Right lobe of liver (tissue), 6 donors: ENCODE measurements around the gene NAA35. TPM values are rescaled to one million over a fixed set of nuclear protein-coding genes. Genes with fewer than 3 reads are reported as not detected.

Experiments
- ATAC-seq, 4 donors: fragments of 200-7000 bp; cut with Tn5 transposase; one replicate each; pipeline ENCODE4 v1.9.1; 2020; ENCODE audit warnings: mild to moderate bottlenecking in 4 of 4, moderate library complexity in 4 of 4
- DNase-seq, 3 donors: peaks; one replicate each; pipeline ENCODE4 v3.0.0-alpha.2; 2020
- H3K27ac ChIP-seq, 3 donors: fragments of 200-600 bp; one replicate each; pipeline ENCODE4 v1.8.0; 2022
- H3K27me3 ChIP-seq, 2 donors: fragments of 200-600 bp; one replicate each; pipeline ENCODE4 v1.8.0; 2022
- H3K36me3 ChIP-seq, 4 donors: fragments of 200-600 bp; sonication (generic) in 1 of 4; one replicate each; pipeline versions ENCODE4 v1.5.1 to v1.8.0; 2017 to 2022; ENCODE audit warnings: control low read depth in 1 of 4
- H3K4me1 ChIP-seq, 4 donors: fragments of 200-600 bp; sonication (generic) in 1 of 4; one replicate each; pipeline versions ENCODE4 v1.5.1 to v1.8.0; 2017 to 2022; ENCODE audit warnings: control low read depth in 1 of 4
- H3K4me3 ChIP-seq, 3 donors: fragments of 200-600 bp; one replicate each; pipeline ENCODE4 v1.8.0; 2022
- H3K9me3 ChIP-seq, 4 donors: fragments of 200-600 bp; sonication (generic) in 1 of 4; one replicate each; pipeline versions ENCODE4 v1.5.1 to v1.8.0; 2017 to 2022; ENCODE audit warnings: control low read depth in 1 of 4
- POLR2A ChIP-seq: fragments of 450-650 bp; IDR thresholded peaks from one replicate; pipeline ENCODE4 v1.6.1; 2017; ENCODE audit warnings: antibody characterized with exemption, mild to moderate bottlenecking
- WGBS: methylation state at CpG from one replicate; pipeline ENCODE4 v1.1.6; 2018; ENCODE audit warnings: low coverage, low lambda C conversion rate; ENCODE audit not compliant: insufficient coverage; ENCODE audit errors: missing lambda C conversion rate; 5-methylcytosine and 5-hydroxymethylcytosine counted together
- intact Hi-C, 2 donors: fragments of 100-400 bp; cut with DNase I; formaldehyde crosslinking; loops; one replicate each; pipeline versions ENCODE4 v1.11.2 to v1.14.1; 2022
- total RNA-seq, 6 experiments: library from RNA; depleted of rRNA in 2 of 6; stranded (reverse); fragments of >200 nt in 2 of 6; fragmentation: NEBNext Ultra II Directional in 3 of 6; extraction: Animal tissue kit (Norgen Biotek cat#: 25700) in 3 of 6; gene quantifications; one replicate each; pipeline versions ENCODE4 v1.1.0 to v1.2.4, GENCODE V29; 2016 to 2023
- TF ChIP-seq, protein P1 (sequence below), 4 donors: fragments of 200-600 bp in 3 of 4; fragments of 450-650 bp in 1 of 4; IDR thresholded peaks; one replicate each; pipeline versions ENCODE4 v1.5.1 to v1.8.0; 2016 to 2022; ENCODE audit warnings: antibody characterized with exemption in 4 of 4, mild to moderate bottlenecking in 2 of 4
- donor health status: DM: no; HTN: yes; CAD: no.
- donor health status: DM: no; HTN: no; CAD: no.
- donor health status: DM: no; HTN: no; CAD: no.
- donor health status: DM: no; HTN: yes; CAD: no.
- donor health status: DM: no; HTN: yes; CAD: no.

The NAA35 gene
- total RNA-seq, 6 experiments from 2014 or later = 7.6 to 10.3 (median 8.7) TPM

DNA sequence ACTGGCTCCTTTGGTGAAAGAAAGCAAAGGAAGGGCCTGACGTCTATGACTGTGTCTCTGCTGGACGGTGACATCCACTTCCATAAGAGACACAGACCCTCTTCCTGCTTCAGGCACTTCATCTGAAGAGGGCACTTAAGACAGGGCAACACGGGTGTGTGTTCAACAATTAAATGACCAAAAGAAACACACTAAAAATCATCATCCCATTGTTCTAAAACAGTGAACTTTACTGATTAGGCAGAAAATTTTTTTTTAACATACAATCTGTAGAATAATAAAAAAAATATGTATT is 99.9 kb downstream of the NAA35 start:
- Histone ChIP-seq H3K4me3 (no peak overlapping the region), H3K27me3 (no peaks in the 10 kb centered on the region), H3K36me3 (no peaks in the 10 kb centered on the region), H3K4me1 (no peaks in the 10 kb centered on the region), H3K9me3 (no peaks in the 10 kb centered on the region), H3K27ac (no peak overlapping the region)
- TF ChIP-seq, protein P1, sequence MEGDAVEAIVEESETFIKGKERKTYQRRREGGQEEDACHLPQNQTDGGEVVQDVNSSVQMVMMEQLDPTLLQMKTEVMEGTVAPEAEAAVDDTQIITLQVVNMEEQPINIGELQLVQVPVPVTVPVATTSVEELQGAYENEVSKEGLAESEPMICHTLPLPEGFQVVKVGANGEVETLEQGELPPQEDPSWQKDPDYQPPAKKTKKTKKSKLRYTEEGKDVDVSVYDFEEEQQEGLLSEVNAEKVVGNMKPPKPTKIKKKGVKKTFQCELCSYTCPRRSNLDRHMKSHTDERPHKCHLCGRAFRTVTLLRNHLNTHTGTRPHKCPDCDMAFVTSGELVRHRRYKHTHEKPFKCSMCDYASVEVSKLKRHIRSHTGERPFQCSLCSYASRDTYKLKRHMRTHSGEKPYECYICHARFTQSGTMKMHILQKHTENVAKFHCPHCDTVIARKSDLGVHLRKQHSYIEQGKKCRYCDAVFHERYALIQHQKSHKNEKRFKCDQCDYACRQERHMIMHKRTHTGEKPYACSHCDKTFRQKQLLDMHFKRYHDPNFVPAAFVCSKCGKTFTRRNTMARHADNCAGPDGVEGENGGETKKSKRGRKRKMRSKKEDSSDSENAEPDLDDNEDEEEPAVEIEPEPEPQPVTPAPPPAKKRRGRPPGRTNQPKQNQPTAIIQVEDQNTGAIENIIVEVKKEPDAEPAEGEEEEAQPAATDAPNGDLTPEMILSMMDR (IDR thresholded peaks at IDR 0.05) = no peak
- TF ChIP-seq POLR2A = no peak
- intact Hi-C loops = no loop called here
- ATAC-seq (no peak), DNase-seq (no peak)
- WGBS = 74% methylated on average over 3 of the region's 3 CpGs

DNA sequence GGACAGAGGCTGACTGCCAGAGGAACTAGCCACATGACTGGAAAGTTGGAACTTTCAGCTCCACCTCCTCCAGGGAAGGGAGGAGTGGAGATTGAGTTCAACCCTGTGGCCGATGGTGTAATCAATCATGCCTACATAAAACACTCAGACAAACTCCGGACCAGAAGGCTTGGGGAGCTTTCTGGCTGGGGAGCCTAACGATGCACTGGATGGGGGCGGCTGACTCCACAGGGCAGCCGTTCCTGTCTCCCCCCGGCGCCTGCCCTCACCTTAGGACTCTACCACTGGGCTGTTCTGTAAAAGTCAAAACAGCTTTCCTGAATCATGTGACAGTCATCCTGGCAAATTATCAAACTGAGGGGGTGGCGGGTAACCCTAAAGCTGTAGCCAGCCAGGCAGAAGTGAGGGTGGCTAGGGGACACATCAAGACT is 100.4 kb downstream of the NAA35 start:
- Histone ChIP-seq H3K27ac (no peak overlapping the region), H3K4me1 (no peaks in the 10 kb centered on the region), H3K27me3 (no peaks in the 10 kb centered on the region), H3K36me3 (no peaks in the 10 kb centered on the region), H3K9me3 (no peaks in the 10 kb centered on the region), H3K4me3 (no peak overlapping the region)
- intact Hi-C loops = no loop called here
- 14% methylated on average over 1 of the region's 8 CpGs for WGBS
- no peak for DNase-seq
- no peak for TF ChIP-seq POLR2A
- TF ChIP-seq, protein P1 (IDR thresholded peaks at IDR 0.05) = no peak
- ATAC-seq = peak in 1 of 4 donors; percentile 29

DNA sequence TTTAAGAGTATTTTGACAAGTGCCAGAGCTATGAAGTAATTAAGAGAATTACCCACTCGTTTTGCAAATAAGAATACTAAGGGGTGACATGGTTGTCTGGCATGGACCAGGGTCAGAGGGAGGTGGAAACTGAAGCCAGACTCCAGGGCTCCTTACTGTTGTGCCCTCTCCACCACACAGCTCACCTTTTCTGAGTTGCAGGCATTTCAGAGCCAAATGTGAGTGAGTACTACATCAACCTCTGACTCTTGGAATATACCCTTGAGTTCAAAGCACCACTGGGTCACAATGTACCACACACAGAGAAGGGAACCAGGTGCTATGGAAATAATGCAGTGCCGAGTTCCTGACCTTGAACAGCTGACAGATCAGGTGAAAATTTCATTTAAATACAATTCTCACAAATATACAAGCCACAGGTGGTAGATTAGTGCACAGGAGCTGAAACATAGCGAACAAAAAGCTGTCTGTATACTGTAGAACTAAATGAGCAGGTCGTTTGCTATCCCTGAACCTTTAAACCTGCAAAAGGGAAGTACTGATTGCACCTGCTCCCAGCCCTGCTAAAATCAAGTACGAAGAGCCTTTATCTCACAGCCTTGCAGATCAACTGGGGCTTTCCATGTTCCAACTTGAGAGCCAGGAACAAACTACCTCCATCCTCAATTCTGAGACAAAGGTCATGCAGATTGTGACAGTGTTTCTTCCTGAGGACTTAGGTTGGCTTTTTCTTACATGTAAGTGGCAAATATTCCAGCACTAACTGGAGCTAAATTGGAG is 101.4 kb downstream of the NAA35 start:
- Histone ChIP-seq H3K27me3 (no peaks in the 10 kb centered on the region), H3K27ac (no peak overlapping the region), H3K4me3 (no peak overlapping the region), H3K4me1 (no peaks in the 10 kb centered on the region), H3K9me3 (no peaks in the 10 kb centered on the region), H3K36me3 (no peaks in the 10 kb centered on the region)
- ATAC-seq (no peak), DNase-seq (no peak)
- 62% methylated on average over 5 of the region's 5 CpGs for WGBS
- intact Hi-C loops = no loop called here
- no peak for TF ChIP-seq POLR2A
- TF ChIP-seq, protein P1 (IDR thresholded peaks at IDR 0.05) = no peak

- Histone ChIP-seq H3K36me3 (no peaks in the 10 kb centered on the region), H3K9me3 (no peaks in the 10 kb centered on the region)
Measured at GRCh38 chr9:86043586-86043985, 102.6 kb downstream of the NAA35 start.

More at GRCh38 chr9:86043586-86043985, 102.6 kb downstream of the NAA35 start:
- Histone ChIP-seq H3K27me3 (no peaks in the 10 kb centered on the region), H3K4me3 (no peak overlapping the region), H3K27ac (no peak overlapping the region), H3K4me1 (no peaks in the 10 kb centered on the region)
- TF ChIP-seq, protein P1 (IDR thresholded peaks at IDR 0.05) = no peak
- no peak for TF ChIP-seq POLR2A
- intact Hi-C loops = no loop called here
- WGBS = 90% methylated on average over 5 of the region's 5 CpGs
- no peak for ATAC-seq
- no peak for DNase-seq
